Esophagus squamous epithelium (tissue), 5 donors: ENCODE measurements around the gene LPP. TPM values are rescaled to one million over a fixed set of nuclear protein-coding genes. Genes with fewer than 3 reads are reported as not detected.

Experiments used
- DNase-seq: peaks from one replicate; lab custom pipeline; 2025; lab: John Stamatoyannopoulos, UW
- H3K27ac ChIP-seq, 4 donors: fragments of 200-600 bp; sonication (generic); one replicate each; pipeline ENCODE4 v1.5.1; 2016 to 2019; ENCODE audit warnings: mild to moderate bottlenecking in 1 of 4
- H3K27me3 ChIP-seq, 4 donors: fragments of 200-600 bp; sonication (generic); 1 replicate in 3 of 4; 2 replicates in 1 of 4; pipeline versions ENCODE4 v1.5.1 to v1.6.0; 2017 to 2021; ENCODE audit warnings: antibody characterized with exemption in 1 of 4
- H3K36me3 ChIP-seq, 3 donors: fragments of 200-600 bp; sonication (generic); one replicate each; pipeline ENCODE4 v1.5.1; 2016 to 2019
- H3K4me1 ChIP-seq, 3 donors: fragments of 200-600 bp; sonication (generic); one replicate each; pipeline ENCODE4 v1.5.1; 2017 to 2019
- H3K4me3 ChIP-seq, 4 donors: fragments of 200-600 bp; sonication (generic); 1 replicate in 3 of 4; 2 replicates in 1 of 4; pipeline ENCODE4 v1.5.1; 2016 to 2019; ENCODE audit warnings: mild to moderate bottlenecking in 2 of 4, moderate library complexity in 1 of 4
- H3K9me3 ChIP-seq, 3 donors: fragments of 200-600 bp; sonication (generic); one replicate each; pipeline ENCODE4 v1.5.1; 2016 to 2019
- CTCF ChIP-seq, 6 experiments: fragments of 450-650 bp in 4 of 6; fragments of 200-600 bp in 2 of 6; sonication (generic) in 2 of 6; IDR thresholded peaks; one replicate each; pipeline ENCODE4 v1.5.1; 2016 to 2019; ENCODE audit warnings: antibody characterized with exemption in 6 of 6, mild to moderate bottlenecking in 4 of 6, moderate library complexity in 4 of 6
- POLR2A ChIP-seq, 4 donors: fragments of 450-650 bp; IDR thresholded peaks; one replicate each; pipeline ENCODE4 v1.6.1; 2017; ENCODE audit warnings: antibody characterized with exemption in 4 of 4, mild to moderate bottlenecking in 4 of 4, moderate library complexity in 3 of 4
- WGBS, 2 donors: methylation state at CpG; one replicate each; pipeline ENCODE4 v1.1.5; 2018; 5-methylcytosine and 5-hydroxymethylcytosine counted together
- intact Hi-C: fragments of 100-400 bp; cut with DNase I; formaldehyde crosslinking; loops from one replicate; pipeline ENCODE4 v1.15.0; 2022
- total RNA-seq, 4 donors: library from RNA; depleted of rRNA; stranded (reverse); fragments of >200 nt; gene quantifications; one replicate each; pipeline ENCODE4 v1.1.0, GENCODE V29; 2016
- donor health status: DM: yes; HTN: yes; CAD: no.

LPP gene
- total RNA-seq, 4 donors from 2014 or later = 41.4 to 369 (median 97.3) TPM

DNA sequence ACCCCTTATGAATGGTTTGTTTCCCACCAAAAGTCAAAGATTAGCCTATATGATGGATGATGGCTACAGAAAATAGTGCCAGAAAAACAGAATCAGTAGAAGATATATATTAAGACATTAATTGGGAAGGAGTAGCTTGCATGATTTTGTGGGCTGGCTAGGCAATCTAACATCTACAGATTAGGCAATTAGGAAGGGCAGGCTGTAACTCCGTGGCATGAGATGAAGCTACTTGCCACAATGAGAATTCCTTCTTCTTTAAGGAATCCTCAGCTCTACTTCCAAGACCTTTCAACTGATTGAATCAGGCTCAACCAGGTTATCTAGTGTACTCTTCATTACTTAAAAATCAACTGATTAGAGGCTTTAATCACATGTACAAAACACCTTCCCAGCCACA lies 426.7 kb downstream of the LPP start:
- 81 to 94% methylated on average over 1 of the region's 1 CpG for WGBS, 2 donors
- no peak for TF ChIP-seq POLR2A (IDR thresholded peaks at IDR 0.05)
- TF ChIP-seq CTCF (IDR thresholded peaks at IDR 0.05) = no peak
- Histone ChIP-seq H3K36me3 (no peaks in the 10 kb centered on the region), H3K27ac (no peak overlapping the region), H3K4me1 (peaks cover 10 to 50% (median 32%) of the 10 kb centered on the region in 3 donors), H3K9me3 (no peaks in the 10 kb centered on the region), H3K27me3 (no peaks in the 10 kb centered on the region), H3K4me3 (no peak overlapping the region)
- no peak for DNase-seq
- intact Hi-C loops = no loop called here

DNA sequence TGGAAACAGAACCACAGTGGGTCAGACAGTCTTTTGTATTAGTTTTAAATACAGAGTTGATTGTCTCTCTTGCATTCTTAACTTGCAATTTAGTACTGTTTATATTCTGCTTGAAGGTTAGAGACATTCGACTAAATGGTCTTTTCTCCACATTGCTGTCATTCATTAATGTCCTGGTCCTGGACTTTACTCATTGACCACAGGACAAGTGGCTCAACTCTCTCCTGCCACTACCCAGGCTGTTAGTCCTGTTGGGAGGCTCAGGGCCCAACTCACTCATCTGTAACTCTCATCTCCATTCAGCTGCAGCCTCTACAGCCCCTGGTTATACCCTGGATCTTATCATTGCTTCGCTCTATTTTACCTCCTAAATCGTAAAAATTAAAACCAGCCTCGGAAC lies 427.4 kb downstream of the LPP start:
- Histone ChIP-seq H3K27me3 (no peaks in the 10 kb centered on the region), H3K4me3 (no peak overlapping the region), H3K27ac (peak overlapping the region in 1 of 4 donors; percentile 30), H3K9me3 (no peaks in the 10 kb centered on the region), H3K36me3 (no peaks in the 10 kb centered on the region), H3K4me1 (peaks cover 10 to 57% (median 32%) of the 10 kb centered on the region in 3 donors)
- DNase-seq = no peak
- WGBS, 2 donors = 84 to 93% methylated on average over 4 of the region's 4 CpGs
- intact Hi-C loops = no loop called here
- TF ChIP-seq POLR2A (IDR thresholded peaks at IDR 0.05) = no peak
- TF ChIP-seq CTCF (IDR thresholded peaks at IDR 0.05) = no peak

DNA sequence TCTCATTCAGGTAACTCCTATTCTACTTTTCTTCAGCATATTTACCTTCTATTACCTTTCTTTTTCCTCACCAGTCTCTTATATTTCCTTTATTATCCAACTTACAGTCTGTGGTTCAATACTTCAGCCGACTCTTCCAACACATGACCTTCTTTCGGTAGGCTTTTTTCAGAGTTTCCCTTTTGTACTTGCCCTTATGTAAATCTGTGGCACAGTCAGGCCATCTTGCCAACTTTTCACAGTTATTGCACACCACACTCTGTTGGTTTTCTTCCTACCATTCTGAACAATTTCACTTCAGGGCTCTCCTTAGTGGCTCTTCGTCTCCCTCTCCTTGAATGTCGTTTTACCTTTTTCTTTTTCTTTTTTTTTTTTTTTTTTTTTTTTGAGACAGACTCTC lies 427.8 kb downstream of the LPP start:
- TF ChIP-seq POLR2A (IDR thresholded peaks at IDR 0.05) = no peak
- TF ChIP-seq CTCF (IDR thresholded peaks at IDR 0.05) = no peak
- Histone ChIP-seq H3K27ac (no peak overlapping the region), H3K27me3 (no peaks in the 10 kb centered on the region), H3K4me3 (no peak overlapping the region), H3K36me3 (no peaks in the 10 kb centered on the region), H3K9me3 (no peaks in the 10 kb centered on the region), H3K4me1 (peaks cover 10 to 60% (median 32%) of the 10 kb centered on the region in 3 donors)
- no peak for DNase-seq
- intact Hi-C loops = no loop called here
- 42 to 68% methylated on average over 4 of the region's 4 CpGs for WGBS, 2 donors

DNA sequence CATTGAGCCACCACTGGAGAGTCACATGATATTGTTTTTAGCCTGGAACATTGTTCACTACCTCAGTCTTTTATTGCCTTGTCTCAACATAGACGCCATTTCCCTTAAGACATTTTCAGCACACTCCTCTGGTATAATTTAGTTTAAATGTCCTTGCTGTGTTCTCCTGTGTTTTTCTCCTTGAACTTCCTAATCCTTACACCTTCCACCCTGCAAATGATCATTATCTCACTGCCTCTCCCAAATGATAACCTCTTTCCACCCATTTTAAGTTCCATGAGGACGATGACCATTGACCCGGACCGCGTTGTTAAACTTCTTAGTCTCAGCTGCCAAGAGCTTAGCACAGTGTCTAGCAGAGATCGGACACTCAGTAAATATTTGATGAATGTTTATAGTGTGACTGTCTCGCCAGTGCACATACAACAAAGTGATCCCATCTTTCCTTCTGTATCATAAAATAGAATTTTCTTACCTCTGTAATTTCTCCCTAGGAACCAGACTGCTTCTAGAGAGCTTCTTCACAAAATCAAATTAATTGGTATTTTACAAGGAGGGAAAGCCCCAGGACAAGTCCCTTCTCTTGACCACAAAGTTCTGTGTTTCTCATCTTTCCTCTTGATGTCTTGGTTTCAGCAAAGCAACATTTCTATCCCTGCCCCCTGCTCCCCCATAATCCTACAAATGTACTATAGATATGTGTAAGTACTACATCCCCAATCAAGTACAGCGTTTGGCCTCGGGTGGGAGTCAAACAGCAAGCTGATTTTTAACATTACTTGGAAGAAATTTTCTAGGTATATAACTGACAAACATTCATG lies 429.6 kb downstream of the LPP start:
- TF ChIP-seq POLR2A (IDR thresholded peaks at IDR 0.05) (no peak), CTCF (IDR thresholded peaks at IDR 0.05) (no peak)
- Histone ChIP-seq H3K36me3 (no peaks in the 10 kb centered on the region), H3K9me3 (no peaks in the 10 kb centered on the region), H3K4me1 (peaks cover 10 to 53% (median 31%) of the 10 kb centered on the region in 3 donors), H3K27me3 (no peaks in the 10 kb centered on the region), H3K4me3 (no peak overlapping the region), H3K27ac (peak overlapping the region in 3 of 4 donors; percentile 26 to 68 (median 56))
- 59 to 60% methylated on average over 9 of the region's 9 CpGs for WGBS, 2 donors
- intact Hi-C loops = no loop called here
- DNase-seq = no peak

DNA sequence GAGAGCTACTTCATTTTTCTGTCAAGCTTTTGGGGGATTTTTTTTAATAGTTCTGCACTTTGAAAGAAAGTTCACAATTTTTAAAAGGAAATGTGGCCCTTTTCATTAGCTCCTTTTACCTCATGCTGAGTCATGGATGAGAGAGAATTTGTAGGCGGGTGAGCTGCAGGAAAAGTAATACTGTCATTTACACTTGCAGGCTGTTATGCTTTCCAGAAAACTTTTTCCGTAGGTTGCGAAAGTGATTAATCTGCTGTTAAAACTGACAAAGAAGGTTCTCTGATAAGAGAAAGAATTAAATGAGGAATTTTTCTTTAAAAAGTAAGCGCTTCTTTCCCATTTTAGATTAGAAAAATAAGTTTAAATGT lies 430.2 kb downstream of the LPP start:
- Histone ChIP-seq H3K4me3 (no peak overlapping the region), H3K9me3 (no peaks in the 10 kb centered on the region), H3K27me3 (no peaks in the 10 kb centered on the region), H3K36me3 (no peaks in the 10 kb centered on the region), H3K27ac (peak overlapping the region in 3 of 4 donors; percentile 26 to 68 (median 56)), H3K4me1 (peaks cover 10 to 47% (median 26%) of the 10 kb centered on the region in 3 donors)
- no peak for TF ChIP-seq CTCF (IDR thresholded peaks at IDR 0.05)
- TF ChIP-seq POLR2A (IDR thresholded peaks at IDR 0.05) = no peak
- no peak for DNase-seq
- intact Hi-C loops = no loop called here
- WGBS, 2 donors = 14 to 18% methylated on average over 4 of the region's 4 CpGs
